ENCODE data around the gene RND2. TPM values are rescaled to one million over a fixed set of nuclear protein-coding genes. Genes with fewer than 3 reads are reported as not detected.

The RND2 gene
- total RNA-seq, 4 donors from 2014 or later, result 0.30 to 0.76 (median 0.53) TPM; not detected in 1

DNA sequence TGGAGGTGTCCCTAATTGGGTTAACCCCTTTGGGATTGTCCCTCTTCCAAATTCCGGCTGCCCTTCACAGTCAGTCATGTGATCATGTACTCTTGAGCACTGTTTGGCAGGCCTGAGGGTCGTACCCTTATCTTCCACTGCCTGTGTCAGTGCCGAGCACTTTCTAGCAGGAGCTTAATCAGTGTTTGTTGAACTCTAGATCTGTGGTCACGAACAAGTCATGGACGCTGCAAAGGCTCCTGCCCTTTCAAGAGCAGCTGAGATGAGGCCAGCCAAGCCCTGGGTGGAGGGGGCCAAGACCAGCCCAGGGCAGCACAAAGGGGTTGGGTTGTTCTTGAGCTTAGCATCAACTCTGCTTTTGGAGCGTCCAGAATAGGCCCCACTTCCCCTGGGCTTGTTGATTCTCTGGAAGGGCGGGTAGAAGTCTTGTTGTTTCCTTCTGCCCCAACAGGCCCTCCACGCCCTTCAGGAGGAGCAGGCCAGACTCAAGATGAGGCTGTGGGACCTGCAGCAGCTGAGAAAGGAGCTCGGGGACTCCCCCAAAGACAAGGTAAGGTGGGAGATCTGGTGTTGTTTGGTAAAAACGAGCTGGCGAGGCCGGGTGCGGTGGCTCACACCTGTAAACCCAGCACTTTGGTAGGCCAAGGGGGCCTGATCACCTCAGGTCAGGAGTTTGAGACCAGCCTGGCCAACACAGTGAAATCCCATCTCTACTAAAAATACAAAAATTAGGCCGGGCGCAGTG, 13.1 kb upstream of the RND2 start:
- WGBS, 2 donors, result 71 to 79% methylated on average over 6 to 9 of the region's 15 CpGs
- Histone ChIP-seq H3K4me1 (peaks cover 7 to 86% (median 32%) of the 10 kb centered on the region in 3 donors), H3K27me3 (no peaks in the 10 kb centered on the region), H3K36me3 (peaks cover 7 to 52% (median 19%) of the 10 kb centered on the region in 3 donors), H3K9me3 (no peaks in the 10 kb centered on the region), H3K4me3 (no peak overlapping the region), H3K27ac (peak overlapping the region in 3 of 4 donors; percentile 5 to 27 (median 25))
- intact Hi-C loops (cut with DNase I), result no loop called here
- no peak for DNase-seq
- TF ChIP-seq POLR2A (IDR thresholded peaks at IDR 0.05), result no peak
- no peak for TF ChIP-seq CTCF (IDR thresholded peaks at IDR 0.05)

DNA sequence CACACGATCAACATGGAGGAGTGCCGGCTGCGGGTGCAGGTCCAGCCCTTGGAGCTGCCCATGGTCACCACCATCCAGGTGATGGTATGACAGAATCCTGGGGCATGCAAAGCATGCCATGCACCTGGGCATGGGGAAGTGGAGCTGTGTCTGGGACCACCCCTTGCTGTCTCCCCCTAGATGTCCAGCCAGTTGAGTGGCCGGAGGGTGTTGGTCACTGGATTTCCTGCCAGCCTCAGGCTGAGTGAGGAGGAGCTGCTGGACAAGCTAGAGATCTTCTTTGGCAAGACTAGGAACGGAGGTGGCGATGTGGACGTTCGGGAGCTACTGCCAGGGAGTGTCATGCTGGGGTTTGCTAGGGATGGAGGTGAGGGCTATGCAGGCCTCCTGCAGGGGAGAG, 11.7 kb upstream of the RND2 start:
- Histone ChIP-seq H3K9me3 (no peaks in the 10 kb centered on the region), H3K4me3 (no peak overlapping the region), H3K27me3 (no peaks in the 10 kb centered on the region), H3K4me1 (peaks cover 7 to 79% (median 26%) of the 10 kb centered on the region in 3 donors), H3K27ac (peak overlapping the region in 2 of 4 donors; percentile 27 to 86), H3K36me3 (peaks cover 7 to 64% (median 19%) of the 10 kb centered on the region in 3 donors)
- DNase-seq, result no peak
- no peak for TF ChIP-seq POLR2A (IDR thresholded peaks at IDR 0.05)
- no peak for TF ChIP-seq CTCF (IDR thresholded peaks at IDR 0.05)
- WGBS, 2 donors, result 79 to 88% methylated on average over 4 to 8 of the region's 8 CpGs
- intact Hi-C loops (cut with DNase I), result no loop called here

DNA sequence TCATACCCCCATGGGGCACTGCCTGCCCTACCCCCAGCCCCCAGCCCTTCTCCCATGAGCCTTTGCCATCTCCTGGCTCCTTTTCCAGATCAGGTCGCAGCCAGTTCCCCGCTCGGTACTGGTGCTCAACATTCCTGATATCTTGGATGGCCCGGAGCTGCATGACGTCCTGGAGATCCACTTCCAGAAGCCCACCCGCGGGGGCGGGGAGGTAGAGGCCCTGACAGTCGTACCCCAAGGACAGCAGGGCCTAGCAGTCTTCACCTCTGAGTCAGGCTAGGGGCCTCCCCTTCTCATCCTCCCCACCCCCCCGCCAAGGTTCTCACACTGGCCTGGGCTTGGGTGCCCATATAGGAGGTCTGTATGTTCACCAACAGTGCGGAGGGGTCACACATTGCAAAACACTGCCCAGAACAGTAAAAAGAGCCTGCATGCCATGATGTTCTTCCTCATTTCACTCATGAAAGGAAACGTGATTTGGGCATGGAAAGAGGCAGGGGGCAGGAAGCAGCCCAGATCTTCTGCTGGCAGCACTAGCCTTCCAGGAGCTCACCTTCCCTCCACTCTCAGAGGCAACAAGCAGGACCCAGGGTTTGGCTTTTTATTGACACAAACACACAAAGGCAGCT, 10.9 kb upstream of the RND2 start:
- Histone ChIP-seq H3K27ac (peak overlapping the region; percentile 26 to 86 (median 57)), H3K4me3 (no peak overlapping the region), H3K9me3 (no peaks in the 10 kb centered on the region), H3K4me1 (peaks cover 7 to 81% (median 33%) of the 10 kb centered on the region in 3 donors), H3K36me3 (peaks cover 7 to 67% (median 19%) of the 10 kb centered on the region in 3 donors), H3K27me3 (no peaks in the 10 kb centered on the region)
- intact Hi-C loops (cut with DNase I), result no loop called here
- no peak for DNase-seq
- no peak for TF ChIP-seq CTCF (IDR thresholded peaks at IDR 0.05)
- TF ChIP-seq POLR2A (IDR thresholded peaks at IDR 0.05), result no peak
- 81 to 85% methylated on average over 4 to 12 of the region's 12 CpGs for WGBS, 2 donors

DNA sequence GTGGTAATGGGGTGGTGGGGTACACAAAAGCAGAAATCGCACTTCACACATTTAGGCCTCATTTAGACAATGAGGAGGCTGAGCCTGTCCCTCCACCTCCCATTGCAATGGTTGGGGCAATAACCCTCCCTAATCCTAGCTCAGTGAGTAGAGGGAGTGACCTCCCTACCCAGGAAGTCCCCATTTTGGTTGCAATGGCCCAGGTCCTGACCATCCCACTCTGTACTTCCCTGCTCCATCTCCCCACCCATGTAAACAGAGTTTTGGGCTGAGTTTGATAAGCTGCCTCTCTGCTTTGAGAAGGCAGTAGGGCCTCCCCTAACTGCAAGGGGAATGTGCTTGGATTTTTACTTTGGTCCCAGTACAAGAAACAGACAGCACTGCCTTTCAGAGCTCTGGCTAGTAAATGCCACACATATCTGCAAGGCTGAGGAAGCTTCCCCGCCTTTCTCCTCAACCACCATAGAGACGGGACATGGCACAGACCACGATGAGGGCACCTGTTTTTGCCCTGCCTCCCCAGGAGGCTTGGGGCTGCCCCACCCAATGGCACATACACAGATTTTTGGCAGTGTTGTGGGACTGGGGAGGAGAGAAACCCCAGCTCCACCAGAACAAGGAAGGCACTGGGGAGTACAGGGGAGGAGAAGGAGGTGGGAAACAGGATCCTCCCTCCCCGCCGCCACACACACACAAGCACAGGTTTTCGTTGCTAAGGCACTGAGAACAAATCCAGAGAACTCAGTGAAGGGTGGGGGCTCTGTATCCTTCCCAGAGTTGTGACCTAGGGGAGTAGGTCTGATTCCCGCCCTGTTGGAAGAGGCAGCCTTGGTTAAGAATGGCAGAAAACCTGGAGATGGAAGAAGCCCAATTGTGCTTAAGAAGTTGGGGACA, 10.1 kb upstream of the RND2 start:
- Histone ChIP-seq H3K27me3 (no peaks in the 10 kb centered on the region), H3K36me3 (peaks cover 7 to 67% (median 19%) of the 10 kb centered on the region in 3 donors), H3K4me1 (peaks cover 12 to 82% (median 40%) of the 10 kb centered on the region in 3 donors), H3K9me3 (no peaks in the 10 kb centered on the region), H3K27ac (peak overlapping the region; percentile 26 to 86 (median 57)), H3K4me3 (no peak overlapping the region)
- 60 to 77% methylated on average over 5 to 6 of the region's 8 CpGs for WGBS, 2 donors
- no peak for DNase-seq
- TF ChIP-seq POLR2A (IDR thresholded peaks at IDR 0.05) (no peak), CTCF (IDR thresholded peaks at IDR 0.05) (no peak)
- intact Hi-C loops (cut with DNase I), result no loop called here

Measured in esophagus squamous epithelium (tissue), 5 donors.